Bronchial epithelial cell (primary cell): Measurements from ENCODE around the gene ANO9. TPM values are rescaled to one million over a fixed set of nuclear protein-coding genes. Genes with fewer than 3 reads are reported as not detected.
A peak's percentile ranks its signal among the peaks of the same experiment; 100 is the strongest.

Experiments used
- DNase-seq: peaks from one replicate; pipeline ENCODE4 v3.0.0-alpha.2; 2010; ENCODE audit warnings: low read depth
- FAIRE-seq: peaks from 2 replicates; lab custom pipeline; 2011; peaks lifted over from hg19 to GRCh38; lab: Jason Lieb, UNC
- H3K27me3 ChIP-seq: 2 replicates; pipeline ENCODE4 v1.5.1; 2011; ENCODE audit warnings: low read length; ENCODE audit not compliant: control insufficient read depth, insufficient read depth
- H3K36me3 ChIP-seq: 2 replicates; pipeline ENCODE4 v1.5.1; 2011; ENCODE audit warnings: low read length; ENCODE audit not compliant: control insufficient read depth, insufficient read depth
- H3K4me3 ChIP-seq: 2 replicates; pipeline ENCODE4 v1.5.1; 2011; ENCODE audit warnings: mild to moderate bottlenecking, low read depth, low read length, control low read depth
- total RNA-seq: library from RNA; depleted of rRNA; stranded (reverse); fragments of >200 nt; gene quantifications from 2 replicates; pipeline ENCODE4 v1.2.1, GENCODE V29; 2014
- TF ChIP-seq, protein P1 (sequence below): IDR thresholded peaks from 2 replicates; pipeline ENCODE4 v1.5.1; 2011; ENCODE audit warnings: mild to moderate bottlenecking, moderate library complexity, low read length, control low read depth, inconsistent platforms; ENCODE audit not compliant: insufficient read depth, severe bottlenecking

ANO9 gene
- total RNA-seq, 1 donor from 2014 or later, result 9.2 TPM

GRCh38 chr11:375065-376025 is 66.5 kb downstream of the ANO9 start:
- Histone ChIP-seq H3K27me3 (peaks cover 3% of the 10 kb centered on the region), H3K4me3 (no peak overlapping the region), H3K36me3 (peaks cover 6% of the 10 kb centered on the region)
- FAIRE-seq, result no peak
- TF ChIP-seq, protein P1, sequence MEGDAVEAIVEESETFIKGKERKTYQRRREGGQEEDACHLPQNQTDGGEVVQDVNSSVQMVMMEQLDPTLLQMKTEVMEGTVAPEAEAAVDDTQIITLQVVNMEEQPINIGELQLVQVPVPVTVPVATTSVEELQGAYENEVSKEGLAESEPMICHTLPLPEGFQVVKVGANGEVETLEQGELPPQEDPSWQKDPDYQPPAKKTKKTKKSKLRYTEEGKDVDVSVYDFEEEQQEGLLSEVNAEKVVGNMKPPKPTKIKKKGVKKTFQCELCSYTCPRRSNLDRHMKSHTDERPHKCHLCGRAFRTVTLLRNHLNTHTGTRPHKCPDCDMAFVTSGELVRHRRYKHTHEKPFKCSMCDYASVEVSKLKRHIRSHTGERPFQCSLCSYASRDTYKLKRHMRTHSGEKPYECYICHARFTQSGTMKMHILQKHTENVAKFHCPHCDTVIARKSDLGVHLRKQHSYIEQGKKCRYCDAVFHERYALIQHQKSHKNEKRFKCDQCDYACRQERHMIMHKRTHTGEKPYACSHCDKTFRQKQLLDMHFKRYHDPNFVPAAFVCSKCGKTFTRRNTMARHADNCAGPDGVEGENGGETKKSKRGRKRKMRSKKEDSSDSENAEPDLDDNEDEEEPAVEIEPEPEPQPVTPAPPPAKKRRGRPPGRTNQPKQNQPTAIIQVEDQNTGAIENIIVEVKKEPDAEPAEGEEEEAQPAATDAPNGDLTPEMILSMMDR, result no peak
- DNase-seq, result no peak

GRCh38 chr11:373716-374551 is 67.9 kb downstream of the ANO9 start:
- FAIRE-seq (no peak), DNase-seq (no peak)
- peaks cover 4% of the 10 kb centered on the region for H3K27me3 ChIP-seq
- H3K4me3 ChIP-seq, result no peak overlapping the region
- peaks cover 6% of the 10 kb centered on the region for H3K36me3 ChIP-seq
- TF ChIP-seq, protein P1, result no peak

DNA sequence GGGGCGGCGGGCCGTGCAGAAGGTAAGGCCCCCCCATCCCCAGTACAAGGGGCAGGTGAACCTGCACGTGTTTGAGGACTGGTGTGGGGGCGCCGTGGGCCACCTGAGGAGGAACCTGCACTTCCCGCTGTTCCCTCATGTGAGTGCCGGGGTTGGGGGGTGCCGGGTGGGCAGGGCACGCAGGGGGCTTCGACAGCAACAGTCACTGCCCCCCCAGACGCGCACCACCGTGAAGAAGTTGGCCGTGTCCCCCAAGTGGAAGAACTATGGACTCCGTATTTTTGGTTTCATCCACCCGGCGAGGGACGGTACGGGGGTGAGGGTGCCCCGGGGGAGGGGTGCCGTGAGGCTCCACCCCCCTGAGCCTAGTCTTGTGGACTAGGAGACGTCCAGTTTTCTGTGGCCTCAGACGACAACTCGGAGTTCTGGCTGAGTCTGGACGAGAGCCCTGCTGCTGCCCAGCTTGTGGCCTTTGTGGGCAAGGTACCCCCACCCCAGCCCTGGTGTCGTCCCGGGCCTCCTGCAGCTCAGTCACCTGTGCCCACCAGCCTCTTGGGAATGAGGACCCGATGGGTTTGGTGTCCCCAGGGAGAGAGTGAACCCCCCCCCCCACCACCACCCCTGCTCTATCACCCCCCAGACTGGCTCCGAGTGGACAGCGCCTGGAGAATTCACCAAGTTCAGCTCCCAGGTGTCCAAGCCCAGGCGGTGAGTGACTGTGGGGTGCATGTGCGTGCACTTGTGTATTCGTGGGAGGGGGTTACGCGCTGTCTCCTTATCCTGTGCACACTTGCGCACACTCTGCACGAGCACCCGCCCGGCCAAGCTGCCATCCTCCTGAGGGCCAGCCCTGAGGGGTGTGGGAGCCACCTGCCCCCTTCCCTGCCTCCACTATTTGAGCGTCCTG is 68.7 kb downstream of the ANO9 start:
- Histone ChIP-seq H3K36me3 (peaks cover 6% of the 10 kb centered on the region), H3K4me3 (no peak overlapping the region), H3K27me3 (peaks cover 11% of the 10 kb centered on the region)
- DNase-seq (no peak), FAIRE-seq (no peak)
- TF ChIP-seq, protein P1, result no peak

DNA sequence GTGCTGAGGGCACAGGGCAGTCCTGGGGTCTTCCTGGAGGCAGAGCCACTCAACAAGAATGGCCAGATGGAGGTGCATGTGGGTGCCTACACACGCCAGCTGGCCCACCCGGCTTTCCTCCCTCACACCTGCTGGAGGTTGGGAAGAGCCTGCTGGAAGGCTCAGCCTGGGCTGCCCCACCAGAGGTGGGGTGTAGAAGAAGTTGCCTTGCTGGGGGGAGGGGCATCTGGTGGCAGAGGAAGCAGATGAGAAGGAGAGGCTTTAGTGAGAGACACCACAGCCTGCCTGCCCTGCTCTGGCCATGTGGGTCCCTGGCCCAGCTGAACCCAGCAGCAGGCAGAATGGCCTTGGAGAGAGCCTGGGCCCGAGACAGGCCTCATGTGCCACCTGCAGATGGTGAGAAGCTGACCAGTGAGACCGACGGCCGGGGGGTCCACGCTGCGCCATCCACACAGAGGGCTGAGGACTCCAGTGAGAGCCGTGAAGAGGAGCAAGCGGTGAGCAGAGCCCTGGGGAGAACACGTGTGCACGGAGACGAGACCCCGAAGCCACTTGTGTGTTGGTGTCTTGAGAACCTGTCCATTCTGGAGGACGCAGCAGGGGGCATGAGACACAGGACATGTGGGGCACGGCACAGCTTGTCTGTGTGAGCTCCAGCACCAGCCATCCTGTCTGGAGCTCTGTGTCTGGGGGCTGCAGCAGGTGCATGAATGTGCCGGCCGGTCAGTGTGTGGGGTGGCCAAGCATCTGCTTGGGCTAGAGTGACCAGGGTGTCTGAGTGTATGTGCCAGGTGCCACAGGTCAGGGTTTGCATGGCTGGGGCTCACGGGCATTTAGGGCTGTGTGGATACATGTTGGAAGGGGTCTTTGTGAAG is 69.9 kb downstream of the ANO9 start:
- H3K27me3 ChIP-seq, result peaks cover 15% of the 10 kb centered on the region
- TF ChIP-seq, protein P1, result no peak
- FAIRE-seq (peak; percentile 60), DNase-seq (no peak)
- no peak overlapping the region for H3K4me3 ChIP-seq
- H3K36me3 ChIP-seq, result peaks cover 6% of the 10 kb centered on the region

DNA sequence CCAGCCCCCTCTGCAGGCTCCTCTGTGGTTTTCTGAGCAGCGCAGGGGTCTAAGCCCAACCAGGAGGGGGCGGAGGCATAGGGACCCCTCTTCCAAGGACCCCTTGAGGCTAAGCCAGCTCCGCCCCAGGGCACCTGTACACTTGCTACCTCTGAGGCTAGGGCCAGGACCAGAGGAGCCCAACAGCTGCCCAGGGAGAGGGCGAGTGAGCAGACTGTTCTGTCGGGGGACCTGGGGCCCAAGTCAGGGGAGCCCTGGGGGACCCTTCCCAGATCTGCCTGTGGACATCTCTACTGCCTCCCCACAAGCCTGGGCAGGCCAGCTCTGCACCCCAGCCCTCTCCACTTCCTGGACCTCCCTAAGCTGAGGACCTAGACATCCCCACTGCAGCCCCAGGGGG is 70.8 kb downstream of the ANO9 start:
- TF ChIP-seq, protein P1, result no peak
- no peak overlapping the region for H3K4me3 ChIP-seq
- FAIRE-seq (no peak), DNase-seq (no peak)
- H3K27me3 ChIP-seq, result peaks cover 15% of the 10 kb centered on the region
- H3K36me3 ChIP-seq, result peaks cover 6% of the 10 kb centered on the region
